OCI-LY1 (cell line): ENCODE measurements around the gene HBG1.
"Not testable (repeated sequence)": the region's sequence is repeated elsewhere in the genome, so short reads cannot be mapped to it uniquely, and the experiment has no call there.

Source experiments
- H2AFZ ChIP-seq: fragments of 200-600 bp; sonication (generic), shearing (Covaris generic); 2 replicates; pipeline ENCODE4 v1.6.0; 2014; ENCODE audit warnings: antibody characterized with exemption, mild to moderate bottlenecking, low read length
- H3F3A ChIP-seq: fragments of 200-600 bp; sonication (generic), shearing (Covaris generic); 2 replicates; pipeline ENCODE4 v1.6.0; 2014; ENCODE audit warnings: mild to moderate bottlenecking, antibody characterized with exemption, low read length, moderate library complexity; ENCODE audit not compliant: insufficient read depth
- H3K27ac ChIP-seq: fragments of 200-600 bp; sonication (generic); 2 replicates; pipeline ENCODE4 v1.5.1; 2014; ENCODE audit warnings: low read length, mixed run types, mild to moderate bottlenecking, low read depth; ENCODE audit not compliant: poor library complexity, severe bottlenecking
- H3K27me3 ChIP-seq: fragments of 200-600 bp; sonication (generic); 2 replicates; pipeline ENCODE4 v1.6.0; 2014; ENCODE audit warnings: antibody characterized with exemption, mild to moderate bottlenecking, low read length, moderate library complexity; ENCODE audit not compliant: insufficient read depth
- H3K36me3 ChIP-seq: fragments of 200-600 bp; sonication (generic); 2 replicates; pipeline ENCODE4 v1.6.1; 2014; ENCODE audit warnings: mild to moderate bottlenecking, antibody characterized with exemption, low read length, moderate library complexity, mixed read lengths; ENCODE audit not compliant: insufficient read depth
- H3K4me1 ChIP-seq: fragments of 200-600 bp; sonication (generic); 2 replicates; pipeline ENCODE4 v1.5.1; 2014; ENCODE audit warnings: mild to moderate bottlenecking, low read length, moderate library complexity; ENCODE audit not compliant: insufficient read depth, severe bottlenecking
- H3K4me2 ChIP-seq: fragments of 200-600 bp; sonication (generic), shearing (Covaris generic); 2 replicates; pipeline ENCODE4 v1.6.1; 2014; ENCODE audit warnings: low read length
- H3K4me3 ChIP-seq: fragments of 200-600 bp; sonication (generic); 2 replicates; pipeline ENCODE4 v1.5.1; 2014; ENCODE audit warnings: low read length, low read depth, mild to moderate bottlenecking, mixed read lengths; ENCODE audit not compliant: poor library complexity, severe bottlenecking
- H3K79me2 ChIP-seq: fragments of 200-600 bp; shearing (Covaris generic); 2 replicates; pipeline ENCODE4 v1.6.1; 2016; ENCODE audit warnings: mixed run types, low read length, mixed read lengths; ENCODE audit not compliant: insufficient read depth
- H3K9ac ChIP-seq: fragments of 200-600 bp; sonication (generic), shearing (Covaris generic); 2 replicates; pipeline ENCODE4 v1.6.1; 2014; ENCODE audit warnings: mild to moderate bottlenecking, low read length, mixed read lengths
- H3K9me2 ChIP-seq: fragments of 200-600 bp; sonication (generic), shearing (Covaris generic); 2 replicates; pipeline ENCODE4 v1.6.1; 2014; ENCODE audit warnings: low read depth, mild to moderate bottlenecking, low read length, mixed read lengths
- H3K9me3 ChIP-seq: fragments of 200-600 bp; shearing (Covaris generic); 2 replicates; pipeline ENCODE4 v1.6.1; 2014; ENCODE audit warnings: low read length, mixed read lengths
- H4K20me1 ChIP-seq: fragments of 200-600 bp; sonication (generic), shearing (Covaris generic); 2 replicates; pipeline ENCODE4 v1.6.0; 2016; ENCODE audit warnings: mild to moderate bottlenecking, low read length; ENCODE audit not compliant: insufficient read depth
- EZH2 ChIP-seq: fragments of 200-600 bp; sonication (generic), shearing (Covaris generic); IDR thresholded peaks from 2 replicates; pipeline ENCODE4 v1.8.0; 2017; ENCODE audit warnings: borderline replicate concordance, mixed run types, mild to moderate bottlenecking, antibody characterized with exemption, low read length, moderate library complexity, mixed read lengths
- TF ChIP-seq, protein P1 (sequence below): fragments of 200-600 bp; sonication (generic), shearing (Covaris generic); IDR thresholded peaks from 2 replicates; pipeline ENCODE4 v1.5.1; 2017; ENCODE audit warnings: mild to moderate bottlenecking, antibody characterized with exemption, low read length, moderate library complexity, mixed read lengths

Gene HBG1

DNA sequence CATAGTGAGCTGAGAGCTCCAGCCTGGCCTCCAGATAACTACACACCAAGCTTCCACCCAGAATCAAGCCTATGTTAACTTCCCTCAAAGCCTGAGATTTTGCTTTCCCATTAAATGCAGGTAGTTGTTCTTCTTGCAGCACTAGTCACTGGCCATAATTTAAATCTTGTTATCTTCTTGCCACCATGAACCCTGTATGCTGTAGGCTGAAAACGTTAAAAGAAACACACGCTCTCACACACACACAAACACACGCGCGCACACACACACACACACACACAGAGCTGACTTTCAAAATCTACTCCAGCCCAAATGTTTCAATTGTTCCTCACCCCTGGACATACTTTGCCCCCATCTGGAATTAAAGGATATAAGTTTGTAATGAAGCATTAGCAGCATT, 3.8 kb upstream of the HBG1 start:
- not testable (repeated sequence) for H4K20me1 ChIP-seq, H3K79me2 ChIP-seq, H3K36me3 ChIP-seq, H2AFZ ChIP-seq, H3K4me3 ChIP-seq, H3K4me1 ChIP-seq, H3K9me3 ChIP-seq, H3F3A ChIP-seq, H3K9me2 ChIP-seq, H3K27ac ChIP-seq, H3K27me3 ChIP-seq, H3K9ac ChIP-seq, H3K4me2 ChIP-seq

DNA sequence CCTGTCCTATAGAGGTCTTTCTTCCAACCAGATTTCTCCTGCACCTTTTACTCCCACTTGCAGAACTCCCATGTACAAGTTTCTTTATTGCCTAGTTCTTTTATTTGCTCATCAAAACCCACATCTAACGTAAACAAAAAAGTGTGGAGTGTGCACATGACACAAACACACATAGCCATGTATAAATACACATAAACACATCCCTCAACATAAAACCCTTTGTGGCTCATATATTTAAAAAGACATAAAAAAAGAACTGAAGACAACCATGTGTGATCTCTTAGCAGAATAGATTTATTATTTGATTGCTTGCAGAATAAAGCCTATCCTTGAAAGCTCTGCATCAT, 3.2 kb upstream of the HBG1 start:
- H3K9me2 ChIP-seq = no peaks in the 10 kb centered on the region
- H4K20me1 ChIP-seq = no peaks in the 10 kb centered on the region
- no peak overlapping the region for H3K9ac ChIP-seq
- H3K9me3 ChIP-seq = no peaks in the 10 kb centered on the region
- H3K4me3 ChIP-seq = no peak overlapping the region
- no peak overlapping the region for H3K4me2 ChIP-seq
- H3K27me3 ChIP-seq = no peaks in the 10 kb centered on the region
- H3K4me1 ChIP-seq = no peaks in the 10 kb centered on the region
- H3K27ac ChIP-seq = no peak overlapping the region
- H3K36me3 ChIP-seq = no peaks in the 10 kb centered on the region
- TF ChIP-seq EZH2 = no peak
- TF ChIP-seq, protein P1, sequence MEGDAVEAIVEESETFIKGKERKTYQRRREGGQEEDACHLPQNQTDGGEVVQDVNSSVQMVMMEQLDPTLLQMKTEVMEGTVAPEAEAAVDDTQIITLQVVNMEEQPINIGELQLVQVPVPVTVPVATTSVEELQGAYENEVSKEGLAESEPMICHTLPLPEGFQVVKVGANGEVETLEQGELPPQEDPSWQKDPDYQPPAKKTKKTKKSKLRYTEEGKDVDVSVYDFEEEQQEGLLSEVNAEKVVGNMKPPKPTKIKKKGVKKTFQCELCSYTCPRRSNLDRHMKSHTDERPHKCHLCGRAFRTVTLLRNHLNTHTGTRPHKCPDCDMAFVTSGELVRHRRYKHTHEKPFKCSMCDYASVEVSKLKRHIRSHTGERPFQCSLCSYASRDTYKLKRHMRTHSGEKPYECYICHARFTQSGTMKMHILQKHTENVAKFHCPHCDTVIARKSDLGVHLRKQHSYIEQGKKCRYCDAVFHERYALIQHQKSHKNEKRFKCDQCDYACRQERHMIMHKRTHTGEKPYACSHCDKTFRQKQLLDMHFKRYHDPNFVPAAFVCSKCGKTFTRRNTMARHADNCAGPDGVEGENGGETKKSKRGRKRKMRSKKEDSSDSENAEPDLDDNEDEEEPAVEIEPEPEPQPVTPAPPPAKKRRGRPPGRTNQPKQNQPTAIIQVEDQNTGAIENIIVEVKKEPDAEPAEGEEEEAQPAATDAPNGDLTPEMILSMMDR = no peak
- no peak overlapping the region for H2AFZ ChIP-seq
- no peaks in the 10 kb centered on the region for H3K79me2 ChIP-seq
- no peaks in the 10 kb centered on the region for H3F3A ChIP-seq

DNA sequence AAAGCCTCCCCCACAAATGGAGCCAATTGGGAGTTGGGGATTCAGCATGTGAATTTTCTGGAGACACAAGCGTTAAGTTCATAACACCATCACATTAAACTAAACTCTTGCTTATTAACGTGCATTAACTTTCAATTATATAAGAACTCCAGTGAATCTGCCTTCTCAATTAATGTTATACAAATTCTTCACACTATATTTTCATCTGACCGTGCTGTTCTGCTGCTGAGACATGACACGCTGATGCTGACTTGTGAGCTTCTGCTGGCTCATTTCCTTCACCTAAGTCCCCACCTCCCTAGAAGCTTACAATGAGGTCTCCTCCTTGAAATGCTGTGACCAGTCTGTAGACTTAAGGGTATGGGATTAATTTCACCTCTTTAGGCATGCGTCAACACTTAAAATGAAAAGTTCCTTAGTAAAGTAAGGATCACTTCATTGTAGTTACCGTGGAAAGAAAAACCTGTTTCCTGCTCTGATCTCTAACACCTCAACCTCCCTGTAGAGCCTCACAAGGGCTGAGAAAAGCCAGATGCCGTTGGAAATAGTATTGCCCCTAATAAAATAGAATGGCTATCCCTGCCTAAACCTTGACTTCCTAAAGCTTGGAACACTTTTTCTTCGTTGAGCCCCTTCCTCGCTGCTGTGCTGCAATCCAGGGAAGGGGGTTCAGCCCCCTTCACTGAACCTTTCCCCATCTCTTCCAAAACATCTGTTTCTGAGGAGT, 2.7 kb upstream of the HBG1 start:
- H3K4me1 ChIP-seq = no peaks in the 10 kb centered on the region
- no peaks in the 10 kb centered on the region for H3K36me3 ChIP-seq
- H3K9me3 ChIP-seq = no peaks in the 10 kb centered on the region
- H3K9me2 ChIP-seq = no peaks in the 10 kb centered on the region
- no peaks in the 10 kb centered on the region for H3K27me3 ChIP-seq
- no peak overlapping the region for H3K27ac ChIP-seq
- H2AFZ ChIP-seq = no peak overlapping the region
- TF ChIP-seq, protein P1 = no peak
- TF ChIP-seq EZH2 = no peak
- no peak overlapping the region for H3K4me3 ChIP-seq
- H4K20me1 ChIP-seq = no peaks in the 10 kb centered on the region
- no peak overlapping the region for H3K4me2 ChIP-seq
- no peak overlapping the region for H3K9ac ChIP-seq
- H3K79me2 ChIP-seq = no peaks in the 10 kb centered on the region
- H3F3A ChIP-seq = no peaks in the 10 kb centered on the region

DNA sequence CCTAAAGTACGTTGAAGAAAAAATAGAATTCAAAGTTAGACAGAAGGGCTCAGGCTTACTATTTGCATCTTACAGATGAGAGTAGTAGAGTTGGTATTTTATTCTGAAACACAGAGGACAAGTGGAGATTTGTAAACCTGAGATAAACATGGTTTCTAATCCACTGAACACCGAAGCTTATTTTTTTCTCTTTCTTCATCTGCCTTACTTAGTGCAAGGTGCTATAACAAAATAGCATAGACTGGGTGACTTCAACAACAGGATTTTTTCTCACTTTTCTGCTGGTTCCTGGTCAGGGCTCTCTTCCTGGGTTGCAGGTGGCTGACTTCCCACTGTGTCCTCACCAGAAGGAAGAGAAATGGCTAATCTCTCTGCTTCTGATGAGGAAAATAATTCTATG, 2.1 kb upstream of the HBG1 start:
- H2AFZ ChIP-seq = no peak overlapping the region
- no peaks in the 10 kb centered on the region for H3K27me3 ChIP-seq
- no peaks in the 10 kb centered on the region for H3K4me1 ChIP-seq
- H3K9ac ChIP-seq = no peak overlapping the region
- H3K27ac ChIP-seq = no peak overlapping the region
- no peaks in the 10 kb centered on the region for H3K79me2 ChIP-seq
- no peak for TF ChIP-seq EZH2
- TF ChIP-seq, protein P1 = no peak
- H3K9me2 ChIP-seq = no peaks in the 10 kb centered on the region
- no peaks in the 10 kb centered on the region for H3F3A ChIP-seq
- no peak overlapping the region for H3K4me3 ChIP-seq
- no peak overlapping the region for H3K4me2 ChIP-seq
- H4K20me1 ChIP-seq = no peaks in the 10 kb centered on the region
- H3K9me3 ChIP-seq = no peaks in the 10 kb centered on the region
- H3K36me3 ChIP-seq = no peaks in the 10 kb centered on the region
